IMR-90 (cell line): ENCODE results near the gene RASSF8. TPM values are rescaled to one million over a fixed set of nuclear protein-coding genes. Genes with fewer than 3 reads are reported as not detected.

Source experiments
- ATAC-seq: fragments of 200-7000 bp; cut with Tn5 transposase; 2 replicates; pipeline ENCODE4 v1.9.1; 2020; ENCODE audit warnings: low read depth, mild to moderate bottlenecking, moderate library complexity
- BruUV-seq: library from RNA; stranded (reverse); fragments of 400-500 nt; replicated peaks from 2 replicates; lab custom pipeline; 2021; lab: Mats Ljungman, UMichigan
- CTCF ChIA-PET: fragments of 300-600 bp; formaldehyde crosslinking; extraction: SDS; loops from one replicate; lab custom pipeline; 2021; ENCODE audit warnings: antibody characterized with exemption; lab: Yijun Ruan, JAX
- POLR2A ChIA-PET: fragments of 300-600 bp; sonication (Branson Sonifier 250); formaldehyde crosslinking; loops from one replicate; lab custom pipeline; 2022; ENCODE audit warnings: antibody characterized with exemption; ENCODE audit not compliant: unreplicated experiment; lab: Charles Lee
- DNase-seq: peaks from one replicate; pipeline ENCODE4 v3.0.0; 2013
- H2AFZ ChIP-seq: replicated peaks from 2 replicates; pipeline ENCODE3; 2013; ENCODE audit warnings: low read length, mild to moderate bottlenecking; ENCODE audit not compliant: poor library complexity
- H2AK5ac ChIP-seq: 2 replicates; pipeline ENCODE4 v1.6.1; 2013; ENCODE audit warnings: low read depth, low read length, inconsistent platforms
- H2AK9ac ChIP-seq: replicated peaks from 2 replicates; pipeline ENCODE3; 2013; ENCODE audit warnings: mild to moderate bottlenecking, low read depth, low read length, moderate library complexity; ENCODE audit not compliant: poor library complexity
- H2BK120ac ChIP-seq: 2 replicates; pipeline ENCODE4 v1.6.1; 2013; ENCODE audit warnings: low read depth, low read length, inconsistent platforms
- H2BK15ac ChIP-seq: 3 replicates; pipeline ENCODE4 v1.6.1; 2013; ENCODE audit warnings: low read depth, low read length, inconsistent platforms
- H2BK20ac ChIP-seq: 2 replicates; pipeline ENCODE4 v1.6.1; 2013; ENCODE audit warnings: low read depth, mild to moderate bottlenecking, inconsistent platforms, low read length, moderate library complexity
- H2BK5ac ChIP-seq: 2 replicates; pipeline ENCODE4 v1.6.1; 2013; ENCODE audit warnings: mild to moderate bottlenecking, low read depth, low read length, inconsistent platforms; ENCODE audit not compliant: poor library complexity, severe bottlenecking
- H3K14ac ChIP-seq: replicated peaks from 2 replicates; pipeline ENCODE4 v1.6.1; 2013; ENCODE audit warnings: low read depth, low read length, inconsistent platforms
- H3K18ac ChIP-seq: 2 replicates; pipeline ENCODE4 v1.6.1; 2013; ENCODE audit warnings: low read depth, low read length, control low read depth
- H3K23ac ChIP-seq: 2 replicates; pipeline ENCODE4 v1.6.1; 2013; ENCODE audit warnings: low read depth, low read length, inconsistent platforms
- H3K27ac ChIP-seq: 2 replicates; pipeline ENCODE4 v1.5.1; 2013; ENCODE audit warnings: mild to moderate bottlenecking, control low read depth, low read length; ENCODE audit not compliant: insufficient read depth
- H3K27me3 ChIP-seq: 2 replicates; pipeline ENCODE4 v1.6.1; 2013; ENCODE audit warnings: low read length; ENCODE audit not compliant: control insufficient read depth, insufficient read depth
- H3K36me3 ChIP-seq: 2 replicates; pipeline ENCODE4 v1.6.1; 2013; ENCODE audit warnings: low read length, mixed read lengths; ENCODE audit not compliant: control insufficient read depth, insufficient read depth
- H3K4ac ChIP-seq: 2 replicates; pipeline ENCODE4 v1.6.1; 2013; ENCODE audit warnings: low read depth, low read length, inconsistent platforms
- H3K4me1 ChIP-seq: 2 replicates; pipeline ENCODE4 v1.6.1; 2013; ENCODE audit warnings: low read length, mixed read lengths; ENCODE audit not compliant: control insufficient read depth, insufficient read depth
- H3K4me2 ChIP-seq: 2 replicates; pipeline ENCODE4 v1.6.1; 2013; ENCODE audit warnings: low read depth, mild to moderate bottlenecking, control low read depth, low read length, moderate library complexity
- H3K4me3 ChIP-seq: 2 replicates; pipeline ENCODE4 v1.5.1; 2013; ENCODE audit warnings: low read depth, mild to moderate bottlenecking, control low read depth, low read length, moderate library complexity; ENCODE audit not compliant: insufficient read depth
- H3K56ac ChIP-seq: 2 replicates; pipeline ENCODE4 v1.6.1; 2013; ENCODE audit warnings: low read length, inconsistent platforms; ENCODE audit not compliant: insufficient read depth; ENCODE audit errors: extremely low read depth
- H3K79me1 ChIP-seq, 2 experiments: 2 replicates each; pipeline ENCODE4 v1.6.1; 2013; ENCODE audit warnings: low read length in 2 of 2, inconsistent platforms in 1 of 2, low read depth in 1 of 2
- H3K9ac ChIP-seq: 2 replicates; pipeline ENCODE4 v1.6.1; 2013; ENCODE audit warnings: low read depth, low read length, control low read depth
- H3K9me1 ChIP-seq: 2 replicates; pipeline ENCODE4 v1.6.1; 2013; ENCODE audit warnings: low read length, inconsistent platforms; ENCODE audit not compliant: insufficient read depth
- H3K9me3 ChIP-seq: 2 replicates; pipeline ENCODE4 v1.6.1; 2013; ENCODE audit warnings: low read length; ENCODE audit not compliant: control insufficient read depth, insufficient read depth
- H4K20me1 ChIP-seq: 2 replicates; pipeline ENCODE4 v1.6.1; 2013; ENCODE audit warnings: low read length, inconsistent platforms; ENCODE audit not compliant: insufficient read depth
- H4K5ac ChIP-seq: 2 replicates; pipeline ENCODE4 v1.6.1; 2013; ENCODE audit warnings: mild to moderate bottlenecking, low read depth, low read length, control low read depth
- H4K8ac ChIP-seq, 2 experiments: 2 replicates each; pipeline ENCODE4 v1.6.1; 2013; ENCODE audit warnings: low read depth in 2 of 2, low read length in 2 of 2, control low read depth in 1 of 2, inconsistent platforms in 1 of 2
- H4K91ac ChIP-seq: 2 replicates; pipeline ENCODE4 v1.6.1; 2013; ENCODE audit warnings: low read depth, low read length, inconsistent platforms; ENCODE audit not compliant: insufficient read depth
- RAD21 ChIP-seq: IDR thresholded peaks from 2 replicates; pipeline ENCODE4 v1.6.1; 2012; ENCODE audit warnings: low read length, improper control_type of control experiment
- RCOR1 ChIP-seq: IDR thresholded peaks from 2 replicates; pipeline ENCODE4 v1.6.1; 2012; ENCODE audit warnings: mild to moderate bottlenecking, low read length, improper control_type of control experiment; ENCODE audit not compliant: insufficient replicate concordance
- SMC3 ChIP-seq: fragments of 150-350 bp; IDR thresholded peaks from 2 replicates; pipeline ENCODE4 v1.6.1; 2016; ENCODE audit warnings: low read depth, mild to moderate bottlenecking, antibody characterized with exemption, low read length, moderate library complexity
- WGBS, 2 experiments: methylation state at CpG; one replicate each; pipeline versions ENCODE4 v1.1.5 to v1.1.7; 2013; ENCODE audit warnings: missing lambda C conversion rate in 2 of 2; ENCODE audit not compliant: insufficient read length in 1 of 2; ENCODE audit errors: extremely low coverage in 2 of 2; 5-methylcytosine and 5-hydroxymethylcytosine counted together
- dilution Hi-C: fragments of 300-500 bp; cut with HindIII; formaldehyde crosslinking; loops from one replicate; pipeline ENCODE4 v1.14.3; 2018; ENCODE audit warnings: low sequenced_read_pairs; ENCODE audit not compliant: unreplicated experiment
- in situ Hi-C: fragments of 300-500 bp; cut with MboI; formaldehyde crosslinking; loops from 3 replicates; pipeline ENCODE4 v1.14.3; 2019; ENCODE audit warnings: low sequenced_read_pairs, inconsistent platforms, mixed read lengths
- intact Hi-C: fragments of 100-400 bp; cut with micrococcal nuclease; formaldehyde crosslinking; loops from 2 replicates; pipeline ENCODE4 v1.10.0; 2022
- polyA plus RNA-seq, 3 experiments: library from polyadenylated mRNA; depleted of rRNA; stranded (reverse); fragments of >200 nt; gene quantifications; 2 replicates each; pipeline ENCODE4 v1.2.3, GENCODE V29; 2012; ENCODE audit warnings: low replicate concordance in 1 of 3
- total RNA-seq: library from RNA; depleted of rRNA; stranded (reverse); fragments of >200 nt; gene quantifications from 2 replicates; pipeline ENCODE4 v1.2.3, GENCODE V29; 2012
- TF ChIP-seq, protein P1 (sequence below): conservative IDR thresholded peaks from 2 replicates; pipeline ENCODE4 v1.5.1; 2012; ENCODE audit warnings: mild to moderate bottlenecking, low read depth, low read length, improper control_type of control experiment
- TF ChIP-seq, protein P2 (sequence below): fragments of 150-350 bp; IDR thresholded peaks from 2 replicates; pipeline ENCODE4 v1.6.1; 2016; ENCODE audit warnings: low read depth, mild to moderate bottlenecking, low read length, moderate library complexity, borderline replicate concordance

Gene RASSF8
- total and polyA plus RNA-seq, 2 of the 4 experiments (the other 2 are of a cell fraction) = 10.8 to 50.5 TPM

GRCh38 chr12:26091822-26092221 lies 133.3 kb downstream of the RASSF8 start:
- no peak overlapping the region for H2BK15ac ChIP-seq
- H3K9me3 ChIP-seq = no peaks in the 10 kb centered on the region
- no peaks in the 10 kb centered on the region for H3K79me1 ChIP-seq
- no peak overlapping the region for H3K14ac ChIP-seq
- no peak overlapping the region for H3K27ac ChIP-seq
- no peak overlapping the region for H2BK5ac ChIP-seq
- no TSS peak for BruUV-seq
- H3K23ac ChIP-seq = no peak overlapping the region
- peaks cover 4% of the 10 kb centered on the region; the same call in 1 of the 2 replicates for H3K4me1 ChIP-seq
- no peak overlapping the region for H2AK5ac ChIP-seq
- CTCF ChIA-PET = interaction anchor here (0.5 to 1.0 kb wide), 2 partner anchors 11 to 37 kb away, joined by 3 to 4 read pairs; no protein-coding TSS in a partner anchor
- ATAC-seq (0 out of 2 replicates have a peak, but pooled peaks have one; percentile 48), DNase-seq (no peak)
- TF ChIP-seq, protein P1, sequence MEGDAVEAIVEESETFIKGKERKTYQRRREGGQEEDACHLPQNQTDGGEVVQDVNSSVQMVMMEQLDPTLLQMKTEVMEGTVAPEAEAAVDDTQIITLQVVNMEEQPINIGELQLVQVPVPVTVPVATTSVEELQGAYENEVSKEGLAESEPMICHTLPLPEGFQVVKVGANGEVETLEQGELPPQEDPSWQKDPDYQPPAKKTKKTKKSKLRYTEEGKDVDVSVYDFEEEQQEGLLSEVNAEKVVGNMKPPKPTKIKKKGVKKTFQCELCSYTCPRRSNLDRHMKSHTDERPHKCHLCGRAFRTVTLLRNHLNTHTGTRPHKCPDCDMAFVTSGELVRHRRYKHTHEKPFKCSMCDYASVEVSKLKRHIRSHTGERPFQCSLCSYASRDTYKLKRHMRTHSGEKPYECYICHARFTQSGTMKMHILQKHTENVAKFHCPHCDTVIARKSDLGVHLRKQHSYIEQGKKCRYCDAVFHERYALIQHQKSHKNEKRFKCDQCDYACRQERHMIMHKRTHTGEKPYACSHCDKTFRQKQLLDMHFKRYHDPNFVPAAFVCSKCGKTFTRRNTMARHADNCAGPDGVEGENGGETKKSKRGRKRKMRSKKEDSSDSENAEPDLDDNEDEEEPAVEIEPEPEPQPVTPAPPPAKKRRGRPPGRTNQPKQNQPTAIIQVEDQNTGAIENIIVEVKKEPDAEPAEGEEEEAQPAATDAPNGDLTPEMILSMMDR = peak; percentile 35; the same call in 1 of the 2 replicates
- TF ChIP-seq SMC3 (no peak), RAD21 (peak; percentile 43), RCOR1 (no peak)
- TF ChIP-seq, protein P2, sequence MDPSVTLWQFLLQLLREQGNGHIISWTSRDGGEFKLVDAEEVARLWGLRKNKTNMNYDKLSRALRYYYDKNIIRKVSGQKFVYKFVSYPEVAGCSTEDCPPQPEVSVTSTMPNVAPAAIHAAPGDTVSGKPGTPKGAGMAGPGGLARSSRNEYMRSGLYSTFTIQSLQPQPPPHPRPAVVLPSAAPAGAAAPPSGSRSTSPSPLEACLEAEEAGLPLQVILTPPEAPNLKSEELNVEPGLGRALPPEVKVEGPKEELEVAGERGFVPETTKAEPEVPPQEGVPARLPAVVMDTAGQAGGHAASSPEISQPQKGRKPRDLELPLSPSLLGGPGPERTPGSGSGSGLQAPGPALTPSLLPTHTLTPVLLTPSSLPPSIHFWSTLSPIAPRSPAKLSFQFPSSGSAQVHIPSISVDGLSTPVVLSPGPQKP = no peak
- no peak overlapping the region for H3K18ac ChIP-seq
- no peak overlapping the region for H3K4me2 ChIP-seq
- intact Hi-C loops (loop anchor here (5.0 to 10.0 kb wide), 2 partner anchors 655 to 793 kb away; no protein-coding TSS in a partner anchor), dilution Hi-C loops (no loop called here), in situ Hi-C loops (no loop called here)
- no peak overlapping the region for H4K8ac ChIP-seq
- H3K9me1 ChIP-seq = peaks cover 3% of the 10 kb centered on the region
- no peaks in the 10 kb centered on the region for H3K36me3 ChIP-seq
- 90% methylated on average over 2 of the region's 6 CpGs; no CpG with 5 or more reads in 1 of the 2 experiments for WGBS, 2 experiments
- no peaks in the 10 kb centered on the region for H4K20me1 ChIP-seq
- no peak overlapping the region for H4K5ac ChIP-seq
- H3K4ac ChIP-seq = no peak overlapping the region
- POLR2A ChIA-PET = interaction anchor here (0.6 kb wide), 1 partner anchor 10 kb away, joined by 3 read pairs; no protein-coding TSS in a partner anchor
- H2BK20ac ChIP-seq = no peak overlapping the region
- no peak overlapping the region for H4K91ac ChIP-seq
- H2AFZ ChIP-seq = no peak overlapping the region
- no peak overlapping the region for H2BK120ac ChIP-seq
- H2AK9ac ChIP-seq = no peak overlapping the region
- H3K56ac ChIP-seq = no peak overlapping the region
- no peak overlapping the region for H3K9ac ChIP-seq
- no peak overlapping the region for H3K4me3 ChIP-seq
- no peaks in the 10 kb centered on the region for H3K27me3 ChIP-seq
